GM19452 (cell line): Measurements from ENCODE around the gene AP1AR.
A peak's percentile ranks its signal among the peaks of the same experiment; 100 is the strongest.

Experiments
- ATAC-seq: cut with Tn5 transposase; IDR thresholded peaks from one replicate; pipeline ENCODE4 v1.9.1; 2021; ENCODE audit not compliant: unreplicated experiment

Gene AP1AR

DNA sequence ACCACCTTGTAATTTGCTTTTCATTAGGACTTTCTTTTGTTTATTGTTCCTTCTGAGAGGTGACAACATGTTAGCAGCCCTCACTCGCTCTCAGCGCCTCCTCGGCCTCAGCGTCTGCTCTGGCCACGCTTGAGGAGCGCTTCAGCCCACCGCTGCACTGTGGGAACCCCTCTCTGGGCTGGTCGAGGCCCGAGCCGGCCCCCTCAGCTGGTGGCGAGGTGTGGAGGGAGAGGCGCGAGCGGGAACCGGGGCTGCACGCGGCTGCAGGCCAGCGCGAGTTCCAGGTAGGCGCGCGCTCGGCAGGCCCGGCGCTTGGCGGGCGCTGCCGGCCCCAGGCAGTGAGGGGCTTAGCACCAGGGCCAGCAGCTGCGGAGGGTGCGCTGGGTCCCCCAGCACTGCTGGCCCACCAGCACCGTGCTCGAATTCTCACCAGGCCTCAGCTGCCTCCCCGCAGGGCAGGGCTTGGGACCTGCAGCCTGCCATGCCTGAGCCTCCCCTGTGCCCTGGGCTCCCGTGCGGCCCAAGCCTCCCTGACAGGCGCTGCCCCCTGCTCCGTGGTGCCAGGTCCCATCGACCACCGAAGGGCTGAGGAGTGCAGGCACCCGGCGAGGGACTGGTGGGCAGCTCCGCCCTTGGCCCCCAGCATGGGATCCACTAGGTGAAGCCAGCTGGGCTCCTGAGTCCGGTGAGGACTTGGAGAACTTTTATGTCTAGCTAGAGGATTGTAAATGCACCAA, 9.2 kb upstream of the AP1AR start:
- ATAC-seq: no peak

- no peak for ATAC-seq
Observed at GRCh38 chr4:112225157-112225556, 6.4 kb upstream of the AP1AR start.

GRCh38 chr4:112230879-112231778, 458 bp upstream of the AP1AR start:
- ATAC-seq: peak; percentile 83

GRCh38 chr4:112234952-112235609, 3.5 kb downstream of the AP1AR start:
- ATAC-seq: no peak

- ATAC-seq: no peak
Observed at GRCh38 chr4:112236040-112236439, 4.5 kb downstream of the AP1AR start.

DNA sequence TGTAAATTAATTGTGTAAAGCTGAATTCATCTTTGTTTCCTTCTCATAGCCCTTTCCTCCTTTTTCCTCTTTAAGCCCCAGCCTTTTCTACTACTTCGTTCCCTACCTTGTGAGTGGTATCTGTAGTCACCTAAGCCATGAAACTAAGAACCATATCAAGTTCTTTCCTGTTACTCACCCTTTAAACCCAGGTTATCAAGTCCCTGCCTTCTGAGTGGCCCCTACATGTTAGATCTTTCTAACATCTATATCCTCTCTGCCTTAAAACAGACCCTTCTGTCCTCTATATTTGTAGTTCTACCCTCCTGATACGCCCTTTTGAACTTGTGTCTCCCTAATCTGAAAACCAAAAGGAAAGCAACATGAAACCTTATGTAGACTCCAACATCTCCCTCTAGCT, 7.2 kb downstream of the AP1AR start:
- ATAC-seq: no peak

DNA sequence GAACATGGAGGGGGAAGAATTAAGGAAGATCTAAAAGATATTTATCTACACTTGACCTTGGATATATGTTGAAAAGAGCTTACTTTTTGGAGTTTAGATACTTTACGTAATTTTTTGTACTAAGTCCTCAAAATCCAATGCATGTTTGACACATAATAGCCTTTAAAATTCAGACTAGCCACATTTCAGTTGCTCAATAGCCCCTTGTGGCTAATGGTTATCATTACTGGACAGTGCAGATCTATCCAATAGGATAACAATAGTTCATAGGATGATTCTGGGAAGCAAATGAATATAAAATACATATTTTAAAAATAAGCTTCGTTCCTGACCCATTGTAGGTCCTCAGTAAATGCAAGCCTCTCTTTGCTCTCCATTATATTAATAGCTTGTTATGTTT, 13.8 kb downstream of the AP1AR start:
- no peak for ATAC-seq

DNA sequence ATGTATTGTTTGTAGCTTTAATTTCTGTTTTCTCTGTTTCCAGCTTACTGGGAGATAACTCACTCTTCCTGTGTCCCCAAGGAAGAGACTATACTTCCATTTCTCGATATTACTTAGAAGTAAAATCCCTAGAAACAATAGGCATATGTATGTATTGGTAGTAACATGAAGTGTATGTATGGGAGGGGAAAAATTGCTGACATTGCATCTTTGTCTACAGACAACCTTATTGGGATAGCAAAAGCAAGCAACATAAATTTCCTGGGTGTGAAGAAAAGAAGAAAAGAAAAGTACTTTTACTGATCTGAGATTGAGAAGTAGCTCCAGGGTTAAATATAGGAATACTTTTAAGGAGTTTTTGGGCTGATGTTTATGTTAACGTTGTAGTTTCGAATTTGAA, 15.4 kb downstream of the AP1AR start:
- no peak for ATAC-seq

GRCh38 chr4:112251019-112251643, 19.5 kb downstream of the AP1AR start:
- ATAC-seq: no peak

DNA sequence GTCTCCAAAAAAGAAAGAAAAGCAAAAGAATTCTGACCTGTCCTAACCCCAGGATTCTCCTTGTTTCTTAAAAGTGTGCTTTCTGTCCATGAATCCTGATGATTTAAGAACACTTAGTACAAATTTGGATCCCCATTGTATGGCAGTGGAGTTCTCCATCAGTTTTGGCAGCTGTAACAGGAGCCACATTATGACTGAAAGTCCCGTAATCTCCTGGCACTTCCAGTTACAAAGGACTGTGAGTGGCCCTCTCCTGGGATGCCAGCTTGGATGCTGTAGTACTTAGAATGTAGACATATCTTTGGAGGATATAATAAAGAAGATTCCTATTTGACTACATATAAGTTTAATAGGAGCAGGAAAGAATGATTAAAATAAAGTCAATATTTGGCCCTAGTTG, 20.6 kb downstream of the AP1AR start:
- ATAC-seq: no peak

DNA sequence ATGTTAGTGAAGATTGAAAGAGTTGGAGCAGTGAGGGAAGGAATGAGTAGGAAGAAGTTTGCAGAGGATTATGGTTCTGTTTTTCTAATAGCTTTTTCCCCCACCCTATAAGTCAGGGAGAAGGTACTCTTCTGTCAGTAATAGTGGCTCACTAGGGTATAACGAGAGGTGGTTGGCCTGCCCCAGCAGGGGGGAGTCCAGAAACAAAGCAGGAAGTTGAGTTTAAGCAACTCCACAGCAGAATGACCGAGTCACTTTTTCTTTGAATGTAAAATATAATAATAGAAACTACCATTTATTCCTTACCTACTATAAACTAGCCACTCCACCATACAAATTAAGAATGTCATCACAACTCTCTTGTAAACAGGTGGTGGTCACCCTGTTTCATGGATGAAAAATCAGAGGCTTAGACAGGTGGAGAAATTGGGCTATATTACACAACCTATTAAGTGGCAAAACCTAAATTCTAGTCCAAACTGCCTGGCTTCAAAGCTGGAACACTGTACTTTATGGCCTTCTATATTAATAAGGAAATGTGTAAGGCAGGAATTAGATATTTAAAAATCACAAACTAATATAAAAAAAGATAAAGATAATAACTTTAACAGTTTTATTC, 21.9 kb downstream of the AP1AR start:
- ATAC-seq: peak; percentile 78

- no peak for ATAC-seq
Observed at GRCh38 chr4:112257098-112257497, 25.5 kb downstream of the AP1AR start.

- no peak for ATAC-seq
Observed at GRCh38 chr4:112266823-112267222, 35.2 kb downstream of the AP1AR start.

DNA sequence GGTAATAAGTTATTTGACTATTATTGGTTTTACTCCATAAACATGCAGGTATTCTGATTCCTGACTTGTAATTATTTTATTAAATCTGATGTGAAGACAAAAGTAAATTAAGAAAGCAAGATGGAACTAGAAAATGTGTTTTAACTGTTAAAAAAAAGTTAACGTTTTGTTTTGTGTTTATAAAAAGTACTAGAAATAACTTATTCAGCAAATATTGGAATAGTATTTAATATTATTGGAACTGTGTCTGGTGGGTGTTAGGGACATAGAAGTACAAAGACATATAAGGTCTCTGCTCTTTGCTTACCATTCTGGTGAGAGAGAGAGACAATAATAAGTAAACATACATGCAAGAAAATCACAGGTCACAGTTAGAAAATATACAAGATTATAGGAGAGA, 38.5 kb downstream of the AP1AR start:
- no peak for ATAC-seq

- ATAC-seq: no peak
Observed at GRCh38 chr4:112270640-112271421, 39.2 kb downstream of the AP1AR start.

DNA sequence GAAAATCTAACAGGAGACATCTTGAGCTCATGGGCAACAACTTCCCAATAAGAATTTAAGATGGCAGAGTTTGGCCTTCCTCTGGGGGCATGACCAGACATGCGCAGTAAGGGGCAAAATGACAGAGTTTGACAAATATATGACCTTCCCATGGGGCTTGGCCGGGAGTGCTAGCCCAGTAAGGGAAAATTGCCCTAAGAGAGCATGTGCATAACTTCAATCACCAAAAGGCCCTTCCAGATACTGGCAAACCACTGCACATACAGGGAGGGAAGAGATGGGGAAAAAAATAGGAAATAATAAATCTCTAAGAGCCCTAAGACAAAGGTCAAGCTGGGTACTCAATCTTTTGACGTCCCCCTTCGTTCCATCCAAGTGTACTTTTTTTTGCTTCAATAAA, 40.7 kb downstream of the AP1AR start:
- no peak for ATAC-seq

- no peak for ATAC-seq
Observed at GRCh38 chr4:112274959-112275358, 43.4 kb downstream of the AP1AR start.

GRCh38 chr4:112276113-112276512, 44.5 kb downstream of the AP1AR start:
- ATAC-seq: no peak

GRCh38 chr4:112277220-112277619, 45.6 kb downstream of the AP1AR start:
- ATAC-seq: no peak
